ENCODE results near the gene CORT.
"Not testable (repeated sequence)": the region's sequence is repeated elsewhere in the genome, so short reads cannot be mapped to it uniquely, and the experiment has no call there.

Gene CORT

GRCh38 chr1:10438677-10439163 lies 11.1 kb upstream of the CORT start:
- no peak for DNase-seq (ENCODE audit: low read depth)

- DNase-seq (ENCODE audit: low read depth): no peak
Measured at GRCh38 chr1:10440305-10440704, 9.5 kb upstream of the CORT start.

GRCh38 chr1:10440794-10441193 lies 9.0 kb upstream of the CORT start:
- no peak for DNase-seq (ENCODE audit: low read depth)

- no peak for DNase-seq (ENCODE audit: low read depth)
Measured at GRCh38 chr1:10444248-10444647, 5.6 kb upstream of the CORT start.

- no peak for DNase-seq (ENCODE audit: low read depth)
Measured at GRCh38 chr1:10444795-10445397, 4.9 kb upstream of the CORT start.

- DNase-seq (ENCODE audit: low read depth): no peak
Measured at GRCh38 chr1:10446790-10447422, 2.9 kb upstream of the CORT start.

- no peak for DNase-seq (ENCODE audit: low read depth)
Measured at GRCh38 chr1:10450156-10450814, 454 bp downstream of the CORT start.

GRCh38 chr1:10450836-10451235 lies 1.0 kb downstream of the CORT start:
- no peak for DNase-seq (ENCODE audit: low read depth)

GRCh38 chr1:10451287-10451686 lies 1.5 kb downstream of the CORT start:
- no peak for DNase-seq (ENCODE audit: low read depth)

GRCh38 chr1:10456048-10456447 lies 6.2 kb downstream of the CORT start:
- no peak for DNase-seq (ENCODE audit: low read depth)

GRCh38 chr1:10456661-10457060 lies 6.8 kb downstream of the CORT start:
- DNase-seq (ENCODE audit: low read depth): no peak

GRCh38 chr1:10457462-10457861 lies 7.6 kb downstream of the CORT start:
- DNase-seq (ENCODE audit: low read depth): not testable (repeated sequence)

GRCh38 chr1:10457875-10458274 lies 8.0 kb downstream of the CORT start:
- DNase-seq (ENCODE audit: low read depth): no peak

- no peak for DNase-seq (ENCODE audit: low read depth)
Measured at GRCh38 chr1:10459184-10459583, 9.4 kb downstream of the CORT start.

GRCh38 chr1:10467078-10467477 lies 17.2 kb downstream of the CORT start:
- no peak for DNase-seq (ENCODE audit: low read depth)

- no peak for DNase-seq (ENCODE audit: low read depth)
Measured at GRCh38 chr1:10470043-10470442, 20.2 kb downstream of the CORT start.

GRCh38 chr1:10471411-10472219 lies 21.8 kb downstream of the CORT start:
- DNase-seq (ENCODE audit: low read depth): no peak

GRCh38 chr1:10472220-10473144 lies 22.7 kb downstream of the CORT start, which contains the start of gene DFFA:
Gene DFFA, minus strand, starts transcription at chr1:10472529. Its CDS starts 71 bp downstream, at chr1:10472458.
- DNase-seq (ENCODE audit: low read depth): peak; percentile 85

- no peak for DNase-seq (ENCODE audit: low read depth)
Measured at GRCh38 chr1:10473145-10473765, 23.4 kb downstream of the CORT start.

- not testable (repeated sequence) for DNase-seq (ENCODE audit: low read depth)
Measured at GRCh38 chr1:10474309-10474612, 24.4 kb downstream of the CORT start.

Measured in stimulated activated CD8-positive, alpha-beta memory T cell treated with anti-CD3 and anti-CD28 coated beads, Interleukin-15, amount 100 ng/mL, for 1 hour (primary cell).